SK-N-SH treated with all-trans-retinoic acid at 6 μM for 48 hours (cell line): Measurements from ENCODE around the gene TMEM163.

Source experiments
- ATAC-seq: fragments of 200-7000 bp; cut with Tn5 transposase; 3 replicates; pipeline ENCODE4 v1.9.1; 2020; ENCODE audit warnings: mild to moderate bottlenecking, moderate library complexity
- ARNTL ChIP-seq: fragments of 450-650 bp; formaldehyde crosslinking; IDR thresholded peaks from 2 replicates; pipeline ENCODE4 v1.5.0; 2020; ENCODE audit warnings: low read depth, mild to moderate bottlenecking, moderate library complexity, borderline replicate concordance
- BACH2 ChIP-seq: fragments of 250-450 bp; sonication (Bioruptor Pico); IDR thresholded peaks from 2 replicates; pipeline ENCODE4 v1.9.0; 2021; ENCODE audit warnings: mild to moderate bottlenecking, borderline replicate concordance
- CREB5 ChIP-seq: fragments of 250-450 bp; sonication (Bioruptor Pico); IDR thresholded peaks from 2 replicates; pipeline ENCODE4 v1.5.1; 2020; ENCODE audit warnings: low read depth, mild to moderate bottlenecking, moderate library complexity
- CSDC2 ChIP-seq: fragments of 250-450 bp; sonication (Bioruptor Pico); IDR thresholded peaks from 2 replicates; pipeline ENCODE4 v1.5.0; 2020; ENCODE audit warnings: mild to moderate bottlenecking, moderate library complexity
- CSRNP3 ChIP-seq: fragments of 250-450 bp; sonication (Bioruptor Pico); IDR thresholded peaks from 2 replicates; pipeline ENCODE4 v1.5.1; 2021; ENCODE audit warnings: mild to moderate bottlenecking, moderate library complexity
- ESRRG ChIP-seq: fragments of 250-450 bp; sonication (Bioruptor Pico); IDR thresholded peaks from 2 replicates; pipeline ENCODE4 v1.6.1; 2021; ENCODE audit warnings: mild to moderate bottlenecking
- GLIS3 ChIP-seq: fragments of 250-450 bp; sonication (Bioruptor Pico); IDR thresholded peaks from 2 replicates; pipeline ENCODE4 v1.5.0; 2020; ENCODE audit warnings: mild to moderate bottlenecking, moderate library complexity
- ISL1 ChIP-seq: fragments of 250-450 bp; sonication (Bioruptor Pico); IDR thresholded peaks from 2 replicates; pipeline ENCODE4 v2.1.2; 2022; ENCODE audit warnings: mild to moderate bottlenecking, moderate library complexity
- OSR1 ChIP-seq: fragments of 250-450 bp; sonication (Bioruptor Pico); IDR thresholded peaks from 2 replicates; pipeline ENCODE4 v1.8.0; 2022; ENCODE audit warnings: moderate library complexity, mild to moderate bottlenecking, inconsistent platforms
- PATZ1 ChIP-seq: fragments of 250-450 bp; sonication (Bioruptor Pico); IDR thresholded peaks from 2 replicates; pipeline ENCODE4 v1.8.0; 2020; ENCODE audit warnings: mild to moderate bottlenecking, moderate library complexity, borderline replicate concordance
- POU6F1 ChIP-seq: fragments of 250-450 bp; sonication (Bioruptor Pico); IDR thresholded peaks from 2 replicates; pipeline ENCODE4 v1.8.0; 2021; ENCODE audit warnings: low read depth, mild to moderate bottlenecking, moderate library complexity, borderline replicate concordance
- PPARA ChIP-seq: fragments of 250-450 bp; sonication (Bioruptor Pico); IDR thresholded peaks from 2 replicates; pipeline ENCODE4 v1.5.0; 2020; ENCODE audit warnings: mild to moderate bottlenecking, borderline replicate concordance
- RARB ChIP-seq: fragments of 250-450 bp; sonication (Bioruptor Pico); IDR thresholded peaks from 2 replicates; pipeline ENCODE4 v1.8.0; 2021; ENCODE audit warnings: mild to moderate bottlenecking, moderate library complexity
- SNAI2 ChIP-seq: fragments of 250-450 bp; sonication (Bioruptor Pico); IDR thresholded peaks from 2 replicates; pipeline ENCODE4 v1.5.0; 2020; ENCODE audit warnings: mild to moderate bottlenecking, moderate library complexity
- TCF4 ChIP-seq: fragments of 250-450 bp; sonication (Bioruptor Pico); IDR thresholded peaks from 2 replicates; pipeline ENCODE4 v1.8.0; 2021; ENCODE audit warnings: mild to moderate bottlenecking, moderate library complexity, borderline replicate concordance
- TOX ChIP-seq: fragments of 250-450 bp; sonication (Bioruptor Pico); IDR thresholded peaks from 2 replicates; pipeline ENCODE4 v1.8.0; 2021; ENCODE audit warnings: mild to moderate bottlenecking, moderate library complexity, borderline replicate concordance
- TSHZ2 ChIP-seq: fragments of 250-450 bp; sonication (Bioruptor Pico); IDR thresholded peaks from 2 replicates; pipeline ENCODE4 v1.5.0; 2020; ENCODE audit warnings: mild to moderate bottlenecking, moderate library complexity
- ZFP3 ChIP-seq: fragments of 250-450 bp; sonication (Bioruptor Pico); IDR thresholded peaks from 2 replicates; pipeline ENCODE4 v1.5.0; 2020; ENCODE audit warnings: mild to moderate bottlenecking, moderate library complexity
- ZFP30 ChIP-seq: fragments of 450-650 bp; formaldehyde crosslinking; IDR thresholded peaks from 2 replicates; pipeline ENCODE4 v1.5.0; 2022; ENCODE audit warnings: mild to moderate bottlenecking, moderate library complexity
- ZNF565 ChIP-seq: fragments of 450-650 bp; formaldehyde crosslinking; conservative IDR thresholded peaks from 2 replicates; pipeline ENCODE4 v1.5.0; 2020; ENCODE audit warnings: low read depth, mild to moderate bottlenecking, moderate library complexity
- ZNF70 ChIP-seq: fragments of 450-650 bp; formaldehyde crosslinking; IDR thresholded peaks from 2 replicates; pipeline ENCODE4 v1.5.0; 2020; ENCODE audit warnings: mild to moderate bottlenecking, moderate library complexity
- ZNF8 ChIP-seq: fragments of 450-650 bp; formaldehyde crosslinking; IDR thresholded peaks from 2 replicates; pipeline ENCODE4 v1.5.0; 2020; ENCODE audit warnings: mild to moderate bottlenecking, moderate library complexity

The TMEM163 gene

GRCh38 chr2:134502104-134502503, 216.7 kb downstream of the TMEM163 start:
- ATAC-seq: no peak
- TF ChIP-seq CREB5: no peak
- TF ChIP-seq ZNF70 (CRISPR knock-in tag): no peak
- TF ChIP-seq TOX: no peak
- no peak for TF ChIP-seq ISL1 (CRISPR knock-in tag)
- TF ChIP-seq ESRRG (CRISPR knock-in tag): no peak
- no peak for TF ChIP-seq RARB (CRISPR knock-in tag)
- no peak for TF ChIP-seq PATZ1 (CRISPR knock-in tag)
- TF ChIP-seq PPARA (CRISPR knock-in tag): no peak
- no peak for TF ChIP-seq TCF4 (CRISPR knock-in tag)
- TF ChIP-seq ARNTL (CRISPR knock-in tag): no peak
- no peak for TF ChIP-seq BACH2 (CRISPR knock-in tag)
- no peak for TF ChIP-seq SNAI2

- TF ChIP-seq CSDC2 (CRISPR knock-in tag) (no peak), CREB5 (no peak), ZFP30 (CRISPR knock-in tag) (no peak), GLIS3 (CRISPR knock-in tag) (no peak), PATZ1 (CRISPR knock-in tag) (no peak), ESRRG (CRISPR knock-in tag) (no peak), ZNF70 (CRISPR knock-in tag) (no peak), ZFP3 (CRISPR knock-in tag) (no peak), CSRNP3 (CRISPR knock-in tag) (no peak), ISL1 (CRISPR knock-in tag) (no peak), ZNF565 (CRISPR knock-in tag) (no peak), TOX (no peak), PPARA (CRISPR knock-in tag) (no peak), POU6F1 (CRISPR knock-in tag) (no peak), OSR1 (CRISPR knock-in tag) (no peak), ZNF8 (CRISPR knock-in tag) (no peak), TSHZ2 (CRISPR knock-in tag) (no peak), ARNTL (CRISPR knock-in tag) (no peak), RARB (CRISPR knock-in tag) (no peak), TCF4 (CRISPR knock-in tag) (no peak)
These were observed 217.2 kb downstream of the TMEM163 start for GRCh38 chr2:134501476-134502091.

More at GRCh38 chr2:134501476-134502091, 217.2 kb downstream of the TMEM163 start:
- no peak for ATAC-seq
